ENCODE measurements around the gene TRIM54.
"Not testable (repeated sequence)": the region's sequence is repeated elsewhere in the genome, so short reads cannot be mapped to it uniquely, and the experiment has no call there.

The TRIM54 gene

GRCh38 chr2:27256855-27257454 lies 25.3 kb upstream of the TRIM54 start:
- DNase-seq (ENCODE audit: low read depth), result no peak

GRCh38 chr2:27258051-27258450 lies 24.2 kb upstream of the TRIM54 start:
- no peak for DNase-seq (ENCODE audit: low read depth)

GRCh38 chr2:27261241-27261925 lies 20.8 kb upstream of the TRIM54 start:
- DNase-seq (ENCODE audit: low read depth), result no peak

DNA sequence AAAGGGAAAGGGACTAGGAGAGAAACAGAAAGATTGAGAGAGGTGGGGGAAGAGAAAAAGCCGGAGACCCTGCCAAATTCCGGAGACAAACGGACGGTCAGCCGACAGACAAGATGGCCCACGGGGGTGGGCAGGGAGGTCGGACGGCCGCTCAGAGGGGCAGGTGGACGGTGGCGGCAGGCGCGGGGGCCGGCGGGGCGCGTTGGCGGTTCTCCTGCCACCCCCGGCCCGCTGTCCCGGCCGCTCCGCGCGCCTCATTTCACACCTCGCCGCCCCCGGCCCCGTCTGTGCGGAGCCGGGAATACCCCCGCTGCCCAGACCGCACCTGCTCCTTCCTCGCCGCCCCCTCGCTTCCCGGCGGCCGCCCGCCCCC lies 20.3 kb upstream of the TRIM54 start:
- no peak for DNase-seq (ENCODE audit: low read depth)

GRCh38 chr2:27262379-27263286 lies 19.6 kb upstream of the TRIM54 start, which contains the start of gene SLC30A3:
SLC30A3 (minus strand) TSS chr2:27263047; CDS start chr2:27262906, 141 bp downstream.
- DNase-seq (ENCODE audit: low read depth), result no peak

- DNase-seq (ENCODE audit: low read depth), result no peak
Observed at GRCh38 chr2:27263287-27264252, 18.7 kb upstream of the TRIM54 start.

DNA sequence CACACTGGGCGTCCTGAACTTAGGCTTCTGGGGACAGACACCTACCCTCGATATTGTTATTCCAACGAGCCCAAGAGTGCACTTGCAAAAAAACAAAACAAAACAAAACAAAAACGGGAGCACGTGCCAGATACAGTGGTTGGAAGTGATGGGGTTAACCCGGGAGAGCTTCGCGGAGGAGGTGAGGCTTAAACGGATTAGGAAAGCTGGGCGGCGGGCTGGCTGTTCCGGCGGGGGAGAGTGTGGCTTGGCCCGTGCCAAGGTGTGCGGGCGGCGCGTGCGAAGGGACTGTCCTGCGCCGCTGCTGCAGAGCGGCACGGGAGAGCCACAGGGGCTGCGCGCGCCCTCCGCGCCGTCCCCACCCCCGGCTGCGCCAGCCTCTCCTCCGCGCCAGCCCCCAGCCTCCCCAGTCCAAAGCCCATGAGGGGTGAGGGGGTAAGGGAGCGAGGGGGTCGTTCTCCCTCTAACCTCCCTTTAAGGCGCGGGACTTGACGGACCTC lies 17.9 kb upstream of the TRIM54 start:
- DNase-seq (ENCODE audit: low read depth), result no peak

- DNase-seq (ENCODE audit: low read depth), result no peak
Observed at GRCh38 chr2:27264753-27265535, 17.3 kb upstream of the TRIM54 start.

- no peak for DNase-seq (ENCODE audit: low read depth)
Observed at GRCh38 chr2:27265536-27265870, 16.7 kb upstream of the TRIM54 start.

- not testable (repeated sequence) for DNase-seq (ENCODE audit: low read depth)
Observed at GRCh38 chr2:27268296-27268695, 13.9 kb upstream of the TRIM54 start.

GRCh38 chr2:27270131-27270530 lies 12.1 kb upstream of the TRIM54 start:
- no peak for DNase-seq (ENCODE audit: low read depth)

DNA sequence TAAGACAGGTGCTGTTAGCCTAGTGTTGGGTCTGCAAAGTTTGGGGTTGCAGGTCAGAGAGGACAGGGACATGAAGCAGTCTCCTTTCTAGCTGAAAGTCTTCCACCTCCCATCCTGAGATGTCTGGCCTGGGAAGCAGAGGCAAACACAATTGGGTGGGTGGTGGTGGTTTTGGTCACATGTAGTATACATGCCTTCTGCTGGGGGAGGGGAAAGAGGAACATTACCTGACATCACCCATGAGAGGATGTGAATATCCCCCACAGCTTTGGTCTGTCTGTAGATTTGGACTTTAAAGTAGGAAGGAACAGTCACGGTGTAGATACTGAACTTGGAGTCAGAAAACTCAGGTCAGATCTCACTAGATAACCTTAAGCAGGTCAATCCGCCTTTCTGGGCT lies 11.6 kb upstream of the TRIM54 start:
- DNase-seq (ENCODE audit: low read depth), result no peak

DNA sequence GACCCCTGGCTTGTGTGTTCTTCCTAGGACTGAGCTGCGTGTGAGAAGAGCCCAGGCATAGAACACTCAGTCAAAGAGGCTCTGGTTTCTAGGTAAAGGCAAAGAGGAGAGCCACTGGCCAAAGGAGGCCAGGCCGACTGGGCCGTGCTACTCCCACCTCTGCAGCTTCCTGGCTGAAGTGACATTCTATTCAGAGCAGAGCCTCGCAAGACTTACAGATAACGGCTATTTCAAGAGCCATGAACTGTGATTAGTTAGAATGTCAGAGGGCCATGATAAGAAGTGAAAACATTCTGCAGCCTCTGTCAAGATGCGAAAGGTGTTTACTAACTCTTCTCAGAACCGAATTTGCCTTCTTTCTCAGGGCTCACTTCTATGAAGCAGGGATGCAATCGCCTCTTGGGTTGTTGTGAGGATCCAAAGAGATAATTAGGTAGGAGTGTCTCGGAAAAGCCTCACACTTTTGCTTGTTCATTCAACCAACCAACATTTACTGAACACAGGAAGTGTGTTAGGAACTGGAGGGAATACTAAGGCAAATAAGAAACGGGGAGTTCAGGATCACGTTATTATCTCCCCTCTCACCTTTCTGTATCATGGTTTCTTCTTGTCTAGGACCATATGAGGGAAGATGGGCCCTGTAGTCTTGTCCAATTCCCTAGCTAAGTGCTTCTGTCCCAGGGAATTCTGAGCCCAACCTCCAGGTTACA lies 10.4 kb upstream of the TRIM54 start:
- no peak for DNase-seq (ENCODE audit: low read depth)

- DNase-seq (ENCODE audit: low read depth), result not testable (repeated sequence)
Observed at GRCh38 chr2:27272537-27273522, 9.4 kb upstream of the TRIM54 start.

- DNase-seq (ENCODE audit: low read depth), result no peak
Observed at GRCh38 chr2:27275211-27276150, 6.7 kb upstream of the TRIM54 start, which contains the start of gene DNAJC5G. DNAJC5G (plus strand) TSS chr2:27275433; CDS start chr2:27276729, 1,296 bp downstream.

- DNase-seq (ENCODE audit: low read depth), result no peak
Observed at GRCh38 chr2:27278010-27278409, 4.2 kb upstream of the TRIM54 start.

DNA sequence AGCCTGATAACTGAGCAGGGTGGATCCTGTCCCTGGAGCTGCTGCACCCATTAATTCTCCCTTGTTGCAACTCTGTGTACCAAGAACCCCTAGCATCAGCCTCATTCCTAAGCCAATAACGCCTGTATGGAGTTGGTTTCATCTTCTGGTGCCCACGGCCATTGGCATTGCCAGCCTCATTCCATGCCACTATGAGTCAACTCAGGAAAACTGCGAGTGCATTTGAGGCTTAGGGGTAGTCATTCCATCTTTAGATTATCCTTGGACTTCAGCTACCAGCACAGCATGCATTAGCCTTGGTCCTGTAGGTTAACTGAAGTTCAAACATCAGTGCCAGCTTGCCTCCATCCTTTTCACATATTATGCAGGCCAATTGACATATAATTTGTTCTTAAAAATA lies 1.4 kb upstream of the TRIM54 start:
- no peak for DNase-seq (ENCODE audit: low read depth)

DNA sequence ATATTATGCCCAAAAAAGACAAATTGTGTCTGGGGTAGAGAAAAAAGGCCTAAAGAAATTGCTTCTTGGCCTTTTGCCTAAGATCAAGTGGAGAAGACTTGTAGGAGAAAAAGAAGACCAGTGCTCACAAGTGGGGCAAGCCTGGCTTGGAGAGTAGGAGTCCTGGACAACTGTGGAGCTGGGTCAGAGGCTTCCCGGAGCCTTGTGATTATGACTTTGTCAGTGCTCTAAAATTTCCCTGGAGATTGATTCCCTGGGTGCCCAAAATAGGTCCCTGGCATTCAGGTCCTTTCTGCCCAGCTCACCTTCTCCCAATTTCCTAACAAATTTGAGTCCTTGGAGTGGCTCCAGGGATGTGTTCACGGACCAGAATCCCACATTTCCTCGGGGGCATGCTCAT lies 787 bp upstream of the TRIM54 start:
- no peak for DNase-seq (ENCODE audit: low read depth)
